ENCODE data around the gene AOPEP. TPM values are rescaled to one million over a fixed set of nuclear protein-coding genes. Genes with fewer than 3 reads are reported as not detected.

AOPEP gene
- total RNA-seq, 4 donors from 2014 or later, result 56.5 to 160 (median 103) TPM

GRCh38 chr9:95112436-95113280 lies 386.2 kb downstream of the AOPEP start:
- H3K4me1 ChIP-seq, result peaks cover 29 to 34% of the 10 kb centered on the region in 2 donors
- no peak for TF ChIP-seq POLR2A (IDR thresholded peaks at IDR 0.05)
- TF ChIP-seq, protein P1, sequence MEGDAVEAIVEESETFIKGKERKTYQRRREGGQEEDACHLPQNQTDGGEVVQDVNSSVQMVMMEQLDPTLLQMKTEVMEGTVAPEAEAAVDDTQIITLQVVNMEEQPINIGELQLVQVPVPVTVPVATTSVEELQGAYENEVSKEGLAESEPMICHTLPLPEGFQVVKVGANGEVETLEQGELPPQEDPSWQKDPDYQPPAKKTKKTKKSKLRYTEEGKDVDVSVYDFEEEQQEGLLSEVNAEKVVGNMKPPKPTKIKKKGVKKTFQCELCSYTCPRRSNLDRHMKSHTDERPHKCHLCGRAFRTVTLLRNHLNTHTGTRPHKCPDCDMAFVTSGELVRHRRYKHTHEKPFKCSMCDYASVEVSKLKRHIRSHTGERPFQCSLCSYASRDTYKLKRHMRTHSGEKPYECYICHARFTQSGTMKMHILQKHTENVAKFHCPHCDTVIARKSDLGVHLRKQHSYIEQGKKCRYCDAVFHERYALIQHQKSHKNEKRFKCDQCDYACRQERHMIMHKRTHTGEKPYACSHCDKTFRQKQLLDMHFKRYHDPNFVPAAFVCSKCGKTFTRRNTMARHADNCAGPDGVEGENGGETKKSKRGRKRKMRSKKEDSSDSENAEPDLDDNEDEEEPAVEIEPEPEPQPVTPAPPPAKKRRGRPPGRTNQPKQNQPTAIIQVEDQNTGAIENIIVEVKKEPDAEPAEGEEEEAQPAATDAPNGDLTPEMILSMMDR (IDR thresholded peaks at IDR 0.05 in 4 of 5, conservative IDR thresholded peaks at IDR 0.05 in 1 of 5), result no peak
- DNase-seq (no peak), ATAC-seq (no peak)
- no peaks in the 10 kb centered on the region for H3K9me3 ChIP-seq
- no peak overlapping the region for H3K4me3 ChIP-seq
- peaks cover 0 to 7% of the 10 kb centered on the region in 2 donors for H3K36me3 ChIP-seq
- no peaks in the 10 kb centered on the region for H3K27me3 ChIP-seq
- no peak overlapping the region for H3K27ac ChIP-seq
- in situ Hi-C loops (cut with MboI; ENCODE audit: low sequenced_read_pairs in 4 of 4) (no loop called here), intact Hi-C loops (cut with DNase I; ENCODE audit: low total_unique reads) (no loop called here)

- no peak for ATAC-seq
- in situ Hi-C loops (cut with MboI; ENCODE audit: low sequenced_read_pairs in 4 of 4), result no loop called here
Observed at GRCh38 chr9:95115104-95115503, 388.6 kb downstream of the AOPEP start.

GRCh38 chr9:95116002-95116807 lies 389.7 kb downstream of the AOPEP start:
- Histone ChIP-seq H3K4me3 (no peak overlapping the region), H3K27me3 (no peaks in the 10 kb centered on the region), H3K9me3 (no peaks in the 10 kb centered on the region), H3K4me1 (peaks cover under 1% of the 10 kb centered on the region in 2 donors), H3K27ac (no peak overlapping the region), H3K36me3 (peaks cover 0 to 4% of the 10 kb centered on the region in 2 donors)
- peak; percentile 61 to 63 for ATAC-seq
- TF ChIP-seq, protein P1 (IDR thresholded peaks at IDR 0.05 in 4 of 5, conservative IDR thresholded peaks at IDR 0.05 in 1 of 5), result peak in 3 of 5 experiments; percentile 46 to 53 (median 49)
- TF ChIP-seq POLR2A (IDR thresholded peaks at IDR 0.05), result no peak
- DNase-seq, result no peak
- in situ Hi-C loops (cut with MboI; ENCODE audit: low sequenced_read_pairs in 4 of 4) (no loop called here), intact Hi-C loops (cut with DNase I; ENCODE audit: low total_unique reads) (loop anchor here (5.0 kb wide), 1 partner anchor 334 kb away; no protein-coding TSS in a partner anchor)

More at GRCh38 chr9:95115104-95115503, 388.6 kb downstream of the AOPEP start:
- intact Hi-C loops (cut with DNase I; ENCODE audit: low total_unique reads), result loop anchor here (5.0 kb wide), 1 partner anchor 333 kb away; no protein-coding TSS in a partner anchor
- TF ChIP-seq, protein P1 (IDR thresholded peaks at IDR 0.05 in 4 of 5, conservative IDR thresholded peaks at IDR 0.05 in 1 of 5), result no peak
- no peak for TF ChIP-seq POLR2A (IDR thresholded peaks at IDR 0.05)
- no peak for DNase-seq
- peaks cover 0 to 7% of the 10 kb centered on the region in 2 donors for H3K36me3 ChIP-seq
- H3K27me3 ChIP-seq, result no peaks in the 10 kb centered on the region
- H3K4me3 ChIP-seq, result no peak overlapping the region
- H3K27ac ChIP-seq, result no peak overlapping the region
- H3K4me1 ChIP-seq, result peaks cover 10 to 12% of the 10 kb centered on the region in 2 donors
- no peaks in the 10 kb centered on the region for H3K9me3 ChIP-seq

GRCh38 chr9:95116808-95117204 lies 390.3 kb downstream of the AOPEP start:
- no peaks in the 10 kb centered on the region for H3K4me1 ChIP-seq
- intact Hi-C loops (cut with DNase I; ENCODE audit: low total_unique reads), result loop anchor here (5.0 kb wide), 1 partner anchor 335 kb away; no protein-coding TSS in a partner anchor
- H3K36me3 ChIP-seq, result no peaks in the 10 kb centered on the region
- H3K27me3 ChIP-seq, result no peaks in the 10 kb centered on the region
- DNase-seq (no peak), ATAC-seq (no peak)
- H3K9me3 ChIP-seq, result no peaks in the 10 kb centered on the region
- H3K27ac ChIP-seq, result no peak overlapping the region
- no peak overlapping the region for H3K4me3 ChIP-seq
- TF ChIP-seq, protein P1 (IDR thresholded peaks at IDR 0.05 in 4 of 5, conservative IDR thresholded peaks at IDR 0.05 in 1 of 5), result no peak
- no peak for TF ChIP-seq POLR2A (IDR thresholded peaks at IDR 0.05)
- in situ Hi-C loops (cut with MboI; ENCODE audit: low sequenced_read_pairs in 4 of 4), result no loop called here
